Panc1 (cell line): ENCODE data around the gene AUH. TPM values are rescaled to one million over a fixed set of nuclear protein-coding genes. Genes with fewer than 3 reads are reported as not detected.

Source experiments
- ATAC-seq: fragments of 200-7000 bp; cut with Tn5 transposase; 2 replicates; pipeline ENCODE4 v1.9.1; 2020; ENCODE audit warnings: mild to moderate bottlenecking, moderate library complexity
- BruUV-seq: library from RNA; stranded (reverse); fragments of 400-500 nt; replicated peaks from 2 replicates; lab custom pipeline; 2021; lab: Mats Ljungman, UMichigan
- CTCF ChIA-PET: fragments of 300-600 bp; sonication (Branson Sonifier 250); formaldehyde crosslinking; loops from one replicate; lab custom pipeline; 2022; ENCODE audit warnings: antibody characterized with exemption; lab: Charles Lee
- POLR2A ChIA-PET: fragments of 300-600 bp; sonication (Branson Sonifier 250); formaldehyde crosslinking; loops from one replicate; lab custom pipeline; 2022; ENCODE audit warnings: antibody characterized with exemption; lab: Charles Lee
- DNase-seq: peaks from one replicate; pipeline ENCODE4 v3.0.0-alpha.2; 2010; ENCODE audit warnings: low read depth, low spot score
- H3K27ac ChIP-seq: 2 replicates; pipeline ENCODE4 v1.5.1; 2011; ENCODE audit warnings: mild to moderate bottlenecking, low read length, inconsistent platforms
- H3K27me3 ChIP-seq: fragments of 200-500 bp; sonication (Bioruptor generic); 2 replicates; pipeline ENCODE4 v1.6.0; 2014; ENCODE audit warnings: low read length, inconsistent platforms; ENCODE audit not compliant: control insufficient read depth, insufficient read depth
- H3K36me3 ChIP-seq: fragments of 200-500 bp; sonication (Bioruptor generic); 2 replicates; pipeline ENCODE4 v1.5.1; 2014; ENCODE audit warnings: inconsistent platforms, mild to moderate bottlenecking, low read length, moderate library complexity; ENCODE audit not compliant: control insufficient read depth, insufficient read depth
- H3K4me1 ChIP-seq: 2 replicates; pipeline ENCODE4 v1.5.1; 2011; ENCODE audit warnings: inconsistent platforms, mild to moderate bottlenecking, low read length, moderate library complexity; ENCODE audit not compliant: control insufficient read depth, insufficient read depth
- H3K4me3 ChIP-seq, 2 experiments: 2 replicates each; pipeline ENCODE4 v1.5.1; 2011 to 2012; ENCODE audit warnings: low read depth in 2 of 2, low read length in 2 of 2, mild to moderate bottlenecking in 2 of 2, inconsistent platforms in 1 of 2, moderate library complexity in 1 of 2
- H3K9me3 ChIP-seq: fragments of 200-500 bp; sonication (Bioruptor generic); 2 replicates; pipeline ENCODE4 v1.5.1; 2014; ENCODE audit warnings: low read depth, mild to moderate bottlenecking, inconsistent platforms, low read length, moderate library complexity; ENCODE audit not compliant: control insufficient read depth, insufficient read depth
- CTCF ChIP-seq: fragments of 450-650 bp; IDR thresholded peaks from 2 replicates; pipeline ENCODE4 v1.5.1; 2017; ENCODE audit warnings: mild to moderate bottlenecking
- POLR2AphosphoS5 ChIP-seq: IDR thresholded peaks from 2 replicates; pipeline ENCODE4 v1.6.1; 2012; ENCODE audit warnings: mild to moderate bottlenecking, low read depth, low read length, moderate library complexity
- REST ChIP-seq, 2 experiments: IDR thresholded peaks; 2 replicates each; pipeline ENCODE4 v1.6.1; 2011 to 2012; ENCODE audit warnings: low read depth in 2 of 2, control low read depth in 1 of 2, low read length in 1 of 2, mild to moderate bottlenecking in 1 of 2, moderate library complexity in 1 of 2; ENCODE audit not compliant: insufficient read depth in 1 of 2
- SIN3A ChIP-seq: IDR thresholded peaks from 2 replicates; pipeline ENCODE4 v1.6.1; 2012; ENCODE audit warnings: low read depth, mild to moderate bottlenecking, low read length, moderate library complexity, borderline replicate concordance; ENCODE audit not compliant: insufficient read depth
- TCF7L2 ChIP-seq: IDR thresholded peaks from 2 replicates; pipeline ENCODE4 v1.6.1; 2011; ENCODE audit warnings: mild to moderate bottlenecking, low read depth, low read length, inconsistent platforms
- in situ Hi-C: cut with HindIII; loops from 2 replicates; pipeline ENCODE4 v1.10.0; 2016; ENCODE audit warnings: low sequenced_read_pairs, low pct_unique_long_range_greater_than_20kb
- intact Hi-C: fragments of 100-400 bp; cut with micrococcal nuclease; formaldehyde crosslinking; loops from one replicate; pipeline ENCODE4 v1.10.0; 2022; ENCODE audit not compliant: unreplicated experiment
- total RNA-seq: library from RNA; stranded (reverse); gene quantifications from one replicate; pipeline ENCODE4 v1.2.1, GENCODE V29; 2021; ENCODE audit not compliant: unreplicated experiment

Gene AUH
- total RNA-seq, 1 experiment from 2014 or later, result 7.7 TPM

GRCh38 chr9:91208837-91209236 lies 152.9 kb downstream of the AUH start:
- intact Hi-C loops, result no loop called here

GRCh38 chr9:91208419-91208745 lies 153.3 kb downstream of the AUH start:
- no peak overlapping the region for H3K27ac ChIP-seq
- ATAC-seq (no peak), DNase-seq (no peak)
- in situ Hi-C loops (no loop called here), intact Hi-C loops (no loop called here)
- CTCF ChIA-PET, result no interaction called here
- POLR2A ChIA-PET, result no interaction called here
- no peak overlapping the region for H3K4me3 ChIP-seq
- TF ChIP-seq CTCF (no peak), TCF7L2 (no peak), POLR2AphosphoS5 (no peak), SIN3A (no peak), REST (IDR thresholded peaks at IDR 0.05; ENCODE audit: insufficient read depth in 1 of 2, low read depth in 2 of 2, low read length in 1 of 2) (no peak)
- H3K4me1 ChIP-seq, result no peaks in the 10 kb centered on the region
- H3K27me3 ChIP-seq, result no peaks in the 10 kb centered on the region
- BruUV-seq, result no TSS peak
- H3K36me3 ChIP-seq, result no peaks in the 10 kb centered on the region
- H3K9me3 ChIP-seq, result no peaks in the 10 kb centered on the region

More at GRCh38 chr9:91208837-91209236, 152.9 kb downstream of the AUH start:
- BruUV-seq, result no TSS peak
- no peak for DNase-seq
- Histone ChIP-seq H3K4me1 (no peaks in the 10 kb centered on the region), H3K36me3 (no peaks in the 10 kb centered on the region), H3K27ac (no peak overlapping the region), H3K9me3 (no peaks in the 10 kb centered on the region), H3K4me3 (no peak overlapping the region), H3K27me3 (no peaks in the 10 kb centered on the region)
- TF ChIP-seq REST (IDR thresholded peaks at IDR 0.05; ENCODE audit: insufficient read depth in 1 of 2, low read depth in 2 of 2, low read length in 1 of 2), result no peak
- no peak for TF ChIP-seq TCF7L2
- no peak for TF ChIP-seq SIN3A
- ChIA-PET POLR2A (no interaction called here), CTCF (no interaction called here)
- in situ Hi-C loops, result no loop called here
- no peak for ATAC-seq
